Measurements from ENCODE around the gene CCDC88C.

CCDC88C gene

DNA sequence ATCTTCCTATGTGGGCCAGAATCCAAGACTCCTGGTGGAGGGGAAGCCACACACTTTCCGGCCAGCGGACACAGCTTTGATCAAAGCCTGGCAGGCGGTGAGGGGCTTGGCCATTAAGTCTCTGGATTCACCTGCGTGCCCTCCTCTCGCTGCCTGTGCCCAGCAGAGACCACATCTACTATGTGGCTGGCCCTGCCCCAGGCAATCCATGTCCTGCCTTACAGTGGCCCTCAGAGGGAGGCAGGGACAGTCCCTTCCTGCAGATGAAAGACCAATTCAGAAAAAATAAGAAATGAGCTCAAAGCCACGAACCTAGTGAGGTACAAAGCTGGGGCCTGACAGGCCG, 90.4 kb downstream of the CCDC88C start:
- Histone ChIP-seq H4K20me1 (ENCODE audit: insufficient read depth, low read length) (no peaks in the 10 kb centered on the region), H3K4me2 (ENCODE audit: low read length) (no peak overlapping the region), H3K9me3 (ENCODE audit: low read length) (no peaks in the 10 kb centered on the region), H3K79me2 (ENCODE audit: insufficient read depth, low read length) (no peaks in the 10 kb centered on the region), H3K9me2 (ENCODE audit: low read depth, low read length) (no peaks in the 10 kb centered on the region), H3K27ac (ENCODE audit: low read depth, low read length, poor library complexity, severe bottlenecking) (peak overlapping the region; percentile 11), H3K27me3 (ENCODE audit: insufficient read depth, low read length) (no peaks in the 10 kb centered on the region), H3F3A (ENCODE audit: insufficient read depth, low read length) (no peaks in the 10 kb centered on the region; the same call in 1 of the 2 replicates), H2AFZ (ENCODE audit: low read length) (no peak overlapping the region), H3K4me3 (ENCODE audit: low read depth, low read length, poor library complexity, severe bottlenecking) (no peak overlapping the region), H3K4me1 (ENCODE audit: insufficient read depth, low read length, severe bottlenecking) (peaks cover 20% of the 10 kb centered on the region), H3K9ac (ENCODE audit: low read length) (no peak overlapping the region), H3K36me3 (ENCODE audit: insufficient read depth, low read length) (peaks cover 96% of the 10 kb centered on the region; the same call in 1 of the 2 replicates)
- TF ChIP-seq, protein P1, sequence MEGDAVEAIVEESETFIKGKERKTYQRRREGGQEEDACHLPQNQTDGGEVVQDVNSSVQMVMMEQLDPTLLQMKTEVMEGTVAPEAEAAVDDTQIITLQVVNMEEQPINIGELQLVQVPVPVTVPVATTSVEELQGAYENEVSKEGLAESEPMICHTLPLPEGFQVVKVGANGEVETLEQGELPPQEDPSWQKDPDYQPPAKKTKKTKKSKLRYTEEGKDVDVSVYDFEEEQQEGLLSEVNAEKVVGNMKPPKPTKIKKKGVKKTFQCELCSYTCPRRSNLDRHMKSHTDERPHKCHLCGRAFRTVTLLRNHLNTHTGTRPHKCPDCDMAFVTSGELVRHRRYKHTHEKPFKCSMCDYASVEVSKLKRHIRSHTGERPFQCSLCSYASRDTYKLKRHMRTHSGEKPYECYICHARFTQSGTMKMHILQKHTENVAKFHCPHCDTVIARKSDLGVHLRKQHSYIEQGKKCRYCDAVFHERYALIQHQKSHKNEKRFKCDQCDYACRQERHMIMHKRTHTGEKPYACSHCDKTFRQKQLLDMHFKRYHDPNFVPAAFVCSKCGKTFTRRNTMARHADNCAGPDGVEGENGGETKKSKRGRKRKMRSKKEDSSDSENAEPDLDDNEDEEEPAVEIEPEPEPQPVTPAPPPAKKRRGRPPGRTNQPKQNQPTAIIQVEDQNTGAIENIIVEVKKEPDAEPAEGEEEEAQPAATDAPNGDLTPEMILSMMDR (IDR thresholded peaks at IDR 0.05; ENCODE audit: low read length) = no peak

DNA sequence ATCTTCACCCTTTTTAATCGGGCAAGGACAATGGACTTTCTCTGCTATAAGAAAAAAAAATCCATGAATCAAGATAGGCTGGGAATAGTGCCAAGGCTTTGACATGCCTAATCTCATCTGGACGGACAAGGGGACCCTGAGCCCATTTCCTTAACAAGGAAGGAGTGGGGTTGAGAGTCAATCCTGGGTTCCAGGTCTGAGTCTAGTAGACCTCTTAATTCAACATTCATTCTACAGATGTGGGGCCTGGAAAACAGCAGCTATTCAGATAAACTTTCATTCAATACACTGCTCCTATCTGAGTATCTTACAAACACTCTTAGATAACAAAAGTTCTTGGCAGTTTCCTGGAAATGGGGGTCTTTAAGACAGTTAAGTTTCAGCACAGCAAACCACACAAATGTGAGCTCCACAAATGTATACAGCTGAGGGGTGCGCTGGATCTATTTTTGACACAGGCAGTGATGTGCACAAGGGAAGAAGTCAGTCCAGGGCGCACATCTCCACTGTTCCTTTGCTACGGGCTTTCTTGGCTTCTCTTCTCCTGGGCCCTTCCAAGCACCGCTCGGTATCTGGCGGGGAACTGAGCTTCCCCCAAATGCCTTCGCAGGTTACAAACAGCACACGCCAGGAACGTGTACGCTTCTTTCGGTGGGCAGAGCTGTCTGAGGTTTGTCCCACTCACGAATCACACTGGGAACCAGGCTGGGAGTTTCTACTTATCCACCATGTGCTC, 90.9 kb downstream of the CCDC88C start:
- no peaks in the 10 kb centered on the region for H3K79me2 ChIP-seq (ENCODE audit: insufficient read depth, low read length)
- H3K4me1 ChIP-seq (ENCODE audit: insufficient read depth, low read length, severe bottlenecking) = peaks cover 20% of the 10 kb centered on the region
- H3F3A ChIP-seq (ENCODE audit: insufficient read depth, low read length) = no peaks in the 10 kb centered on the region; the same call in 1 of the 2 replicates
- TF ChIP-seq, protein P1 (IDR thresholded peaks at IDR 0.05; ENCODE audit: low read length) = no peak
- TF ChIP-seq EZH2 (IDR thresholded peaks at IDR 0.05; ENCODE audit: borderline replicate concordance, low read length) = no peak
- H3K27ac ChIP-seq (ENCODE audit: low read depth, low read length, poor library complexity, severe bottlenecking) = peak overlapping the region; percentile 95
- no peaks in the 10 kb centered on the region for H4K20me1 ChIP-seq (ENCODE audit: insufficient read depth, low read length)
- H3K9ac ChIP-seq (ENCODE audit: low read length) = no peak overlapping the region
- no peak overlapping the region for H2AFZ ChIP-seq (ENCODE audit: low read length)
- no peaks in the 10 kb centered on the region for H3K9me2 ChIP-seq (ENCODE audit: low read depth, low read length)
- H3K27me3 ChIP-seq (ENCODE audit: insufficient read depth, low read length) = no peaks in the 10 kb centered on the region
- peaks cover 96% of the 10 kb centered on the region for H3K36me3 ChIP-seq (ENCODE audit: insufficient read depth, low read length)
- no peak overlapping the region for H3K4me3 ChIP-seq (ENCODE audit: low read depth, low read length, poor library complexity, severe bottlenecking)
- no peaks in the 10 kb centered on the region for H3K9me3 ChIP-seq (ENCODE audit: low read length)
- H3K4me2 ChIP-seq (ENCODE audit: low read length) = no peak overlapping the region

DNA sequence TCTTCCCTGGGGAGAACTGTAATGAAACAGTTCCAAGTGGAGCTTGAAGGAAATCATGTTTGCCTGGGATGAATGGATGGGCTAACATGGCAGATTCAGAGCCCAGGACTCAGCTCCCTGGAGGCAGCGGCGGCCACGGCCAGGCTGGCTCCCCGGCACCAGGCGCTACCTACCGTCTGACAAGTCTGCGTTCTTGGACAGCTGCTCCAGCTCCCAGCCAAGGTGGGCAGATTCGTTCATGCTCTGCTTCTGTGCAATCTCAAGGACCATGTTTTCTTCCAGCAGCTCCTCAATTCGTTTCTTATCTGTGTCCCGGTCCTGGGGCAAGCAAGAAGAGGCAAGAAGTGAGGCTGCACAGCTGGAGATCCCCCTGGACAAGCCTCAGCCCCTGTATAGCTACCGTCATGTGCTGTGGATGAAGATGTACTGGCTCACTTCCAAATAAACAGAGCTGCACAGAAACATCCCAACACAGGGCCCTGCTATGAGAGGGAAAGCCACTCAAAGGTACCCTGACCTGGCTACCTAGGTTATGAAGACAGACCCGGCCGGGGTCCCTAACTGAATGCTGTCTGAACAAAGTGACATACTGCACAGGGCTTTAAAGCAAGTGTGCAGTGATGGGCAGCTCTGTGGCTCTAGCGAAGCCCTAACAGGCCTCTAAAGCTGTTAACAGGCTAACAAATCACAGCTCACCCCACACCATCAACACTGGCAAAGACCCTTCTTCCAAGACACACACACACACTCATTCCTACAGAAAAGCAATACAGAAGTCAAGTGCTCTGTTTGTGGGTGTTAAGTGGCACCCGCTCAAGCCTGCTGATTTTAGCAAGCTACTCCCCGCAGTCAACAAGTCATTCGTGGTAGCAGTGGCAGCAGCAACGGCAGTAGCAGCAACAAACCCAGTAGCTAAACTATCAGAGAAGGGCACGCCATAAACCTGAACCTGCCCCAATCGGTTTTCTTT, 92.7 kb downstream of the CCDC88C start:
- Histone ChIP-seq H2AFZ (ENCODE audit: low read length) (no peak overlapping the region), H3K4me2 (ENCODE audit: low read length) (peak overlapping the region; percentile 68), H4K20me1 (ENCODE audit: insufficient read depth, low read length) (no peaks in the 10 kb centered on the region), H3K79me2 (ENCODE audit: insufficient read depth, low read length) (no peaks in the 10 kb centered on the region), H3K27ac (ENCODE audit: low read depth, low read length, poor library complexity, severe bottlenecking) (peak overlapping the region; percentile 95), H3K9me3 (ENCODE audit: low read length) (no peaks in the 10 kb centered on the region), H3F3A (ENCODE audit: insufficient read depth, low read length) (no peaks in the 10 kb centered on the region; the same call in 1 of the 2 replicates), H3K27me3 (ENCODE audit: insufficient read depth, low read length) (no peaks in the 10 kb centered on the region), H3K4me1 (ENCODE audit: insufficient read depth, low read length, severe bottlenecking) (peaks cover 20% of the 10 kb centered on the region), H3K36me3 (ENCODE audit: insufficient read depth, low read length) (peaks cover 96% of the 10 kb centered on the region), H3K4me3 (ENCODE audit: low read depth, low read length, poor library complexity, severe bottlenecking) (peak overlapping the region; percentile 37), H3K9me2 (ENCODE audit: low read depth, low read length) (no peaks in the 10 kb centered on the region), H3K9ac (ENCODE audit: low read length) (peak overlapping the region; percentile 49; the same call in 1 of the 2 replicates)
- TF ChIP-seq, protein P1 (IDR thresholded peaks at IDR 0.05; ENCODE audit: low read length) = no peak
